ENCODE results near the gene ZIC4.

ZIC4 gene

GRCh38 chr3:147427746-147428145 is 21.4 kb upstream of the ZIC4 start:
- no peak for TF ChIP-seq CTCF (conservative IDR thresholded peaks at IDR 0.05; ENCODE audit: low read depth)
- no peak for DNase-seq (ENCODE audit: low spot score)
- ChIA-PET POLR2A (ENCODE audit: low non-redundant PET) (no interaction called here), CTCF (interaction anchor here (0.5 to 0.7 kb wide), 2 partner anchors 80 to 1489 kb away, joined by 3 read pairs; no protein-coding TSS in a partner anchor)
- no peak overlapping the region for H3K27ac ChIP-seq

- no peak for DNase-seq (ENCODE audit: low spot score)
- POLR2A ChIA-PET (ENCODE audit: low non-redundant PET), result no interaction called here
- H3K27ac ChIP-seq, result no peak overlapping the region
- TF ChIP-seq CTCF (conservative IDR thresholded peaks at IDR 0.05; ENCODE audit: low read depth), result no peak
- CTCF ChIA-PET, result no interaction called here
These were observed 20.6 kb upstream of the ZIC4 start for GRCh38 chr3:147426931-147427330.

GRCh38 chr3:147425388-147425850 is 19.1 kb upstream of the ZIC4 start:
- no peak overlapping the region for H3K27ac ChIP-seq
- CTCF ChIA-PET, result no interaction called here

GRCh38 chr3:147424581-147425387 is 18.4 kb upstream of the ZIC4 start:
- DNase-seq (ENCODE audit: low spot score), result no peak
- CTCF ChIA-PET, result no interaction called here
- no peak for TF ChIP-seq CTCF (conservative IDR thresholded peaks at IDR 0.05; ENCODE audit: low read depth)

More at GRCh38 chr3:147425388-147425850, 19.1 kb upstream of the ZIC4 start:
- POLR2A ChIA-PET (ENCODE audit: low non-redundant PET), result no interaction called here
- TF ChIP-seq CTCF (conservative IDR thresholded peaks at IDR 0.05; ENCODE audit: low read depth), result no peak
- no peak for DNase-seq (ENCODE audit: low spot score)

GRCh38 chr3:147423798-147424580 is 17.6 kb upstream of the ZIC4 start:
- no peak overlapping the region for H3K27ac ChIP-seq
- CTCF ChIA-PET, result no interaction called here
- TF ChIP-seq CTCF (conservative IDR thresholded peaks at IDR 0.05; ENCODE audit: low read depth), result no peak
- POLR2A ChIA-PET (ENCODE audit: low non-redundant PET), result no interaction called here
- no peak for DNase-seq (ENCODE audit: low spot score)

More at GRCh38 chr3:147424581-147425387, 18.4 kb upstream of the ZIC4 start:
- H3K27ac ChIP-seq, result no peak overlapping the region
- POLR2A ChIA-PET (ENCODE audit: low non-redundant PET), result no interaction called here

GRCh38 chr3:147423537-147423797 is 17.1 kb upstream of the ZIC4 start:
- TF ChIP-seq CTCF (conservative IDR thresholded peaks at IDR 0.05; ENCODE audit: low read depth), result no peak
- ChIA-PET POLR2A (ENCODE audit: low non-redundant PET) (no interaction called here), CTCF (no interaction called here)
- no peak for DNase-seq (ENCODE audit: low spot score)
- H3K27ac ChIP-seq, result no peak overlapping the region

Data from RWPE1 (cell line).